Astrocyte of the cerebellum (primary cell): Measurements from ENCODE around the gene FLNA.

Experiments
- DNase-seq: peaks from one replicate; pipeline ENCODE4 v3.0.0-alpha.2; 2011; ENCODE audit warnings: low read depth
- H3K4me3 ChIP-seq: 2 replicates; pipeline ENCODE4 v1.5.1; 2011; ENCODE audit warnings: mild to moderate bottlenecking, low read depth, low read length, moderate library complexity
- CTCF ChIP-seq: IDR thresholded peaks from 2 replicates; pipeline ENCODE4 v1.5.1; 2012; ENCODE audit warnings: low read length, low read depth, moderate library complexity, mild to moderate bottlenecking; ENCODE audit errors: missing control alignments
- in situ Hi-C: cut with HindIII; loops from 2 replicates; pipeline ENCODE4 v1.10.0; 2017; ENCODE audit warnings: low sequenced_read_pairs

Gene FLNA

DNA sequence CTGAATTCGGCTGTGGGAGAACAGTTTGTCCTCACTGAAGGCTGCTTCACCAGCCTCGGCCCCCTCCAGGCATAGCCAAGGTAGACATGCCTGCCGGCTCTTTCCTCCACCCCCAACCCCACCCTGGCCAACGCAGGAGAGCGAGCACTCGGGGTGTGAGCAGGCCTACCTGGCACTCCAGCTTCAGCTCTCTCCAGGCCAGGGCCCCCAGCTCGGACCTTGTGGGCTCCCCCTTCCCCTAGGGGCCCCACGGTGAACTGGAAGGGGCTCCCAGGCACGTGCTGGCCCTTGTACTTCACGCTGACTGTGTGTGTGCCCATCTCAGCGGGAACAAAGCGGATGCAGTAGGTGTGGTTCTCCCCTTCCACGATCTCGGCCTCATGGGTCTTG is 22.4 kb downstream of the FLNA start:
- no peak overlapping the region for H3K4me3 ChIP-seq
- no peak for TF ChIP-seq CTCF
- in situ Hi-C loops, result no loop called here
- no peak for DNase-seq

DNA sequence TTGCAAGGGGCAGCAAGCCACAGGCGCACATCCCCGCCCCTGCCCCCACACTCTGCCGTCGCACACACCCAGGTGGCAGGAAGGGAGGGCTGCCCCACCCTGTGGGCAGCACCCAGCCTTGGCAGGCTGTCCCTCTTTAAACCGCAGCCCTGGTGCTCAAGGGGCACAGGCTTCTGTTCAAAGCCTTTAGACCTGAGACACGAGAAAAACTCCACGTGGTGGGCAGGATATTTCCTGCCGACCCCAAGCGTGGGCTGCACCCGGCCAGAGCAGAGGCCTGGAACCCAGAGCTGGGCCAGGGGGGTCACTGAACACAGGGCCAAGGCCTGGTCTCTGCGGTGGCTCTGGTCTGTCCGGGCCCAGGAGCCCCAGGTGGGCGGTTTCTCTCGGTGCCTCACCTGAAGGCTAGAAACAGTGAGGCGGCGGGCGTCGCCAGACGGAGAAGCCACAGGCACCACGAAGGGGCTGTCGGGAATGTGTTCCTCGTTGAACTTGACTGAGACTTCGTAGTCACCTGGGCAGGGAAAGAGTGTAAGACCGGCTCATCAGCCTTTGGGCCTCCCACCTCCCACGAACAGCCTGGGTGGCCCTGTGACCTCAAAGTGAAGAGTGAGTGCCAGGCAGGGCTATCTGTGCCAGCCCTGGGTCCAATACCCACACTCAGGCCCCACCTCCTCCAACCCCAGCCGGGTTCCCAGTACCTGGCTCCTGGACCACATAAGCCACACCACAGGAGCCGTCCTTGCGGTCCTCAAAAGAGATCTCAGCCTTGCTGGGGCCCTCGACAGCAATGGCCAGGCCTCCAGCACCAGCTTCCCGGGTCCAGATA is 23.0 kb downstream of the FLNA start:
- no peak for TF ChIP-seq CTCF
- in situ Hi-C loops, result no loop called here
- DNase-seq, result no peak
- H3K4me3 ChIP-seq, result no peak overlapping the region

GRCh38 chrX:154350429-154351182 is 23.8 kb downstream of the FLNA start:
- H3K4me3 ChIP-seq, result no peak overlapping the region
- no peak for TF ChIP-seq CTCF
- in situ Hi-C loops, result no loop called here
- no peak for DNase-seq

- no peak for DNase-seq
- no peak overlapping the region for H3K4me3 ChIP-seq
- in situ Hi-C loops, result no loop called here
- no peak for TF ChIP-seq CTCF
Measured at GRCh38 chrX:154349979-154350378, 24.5 kb downstream of the FLNA start.

DNA sequence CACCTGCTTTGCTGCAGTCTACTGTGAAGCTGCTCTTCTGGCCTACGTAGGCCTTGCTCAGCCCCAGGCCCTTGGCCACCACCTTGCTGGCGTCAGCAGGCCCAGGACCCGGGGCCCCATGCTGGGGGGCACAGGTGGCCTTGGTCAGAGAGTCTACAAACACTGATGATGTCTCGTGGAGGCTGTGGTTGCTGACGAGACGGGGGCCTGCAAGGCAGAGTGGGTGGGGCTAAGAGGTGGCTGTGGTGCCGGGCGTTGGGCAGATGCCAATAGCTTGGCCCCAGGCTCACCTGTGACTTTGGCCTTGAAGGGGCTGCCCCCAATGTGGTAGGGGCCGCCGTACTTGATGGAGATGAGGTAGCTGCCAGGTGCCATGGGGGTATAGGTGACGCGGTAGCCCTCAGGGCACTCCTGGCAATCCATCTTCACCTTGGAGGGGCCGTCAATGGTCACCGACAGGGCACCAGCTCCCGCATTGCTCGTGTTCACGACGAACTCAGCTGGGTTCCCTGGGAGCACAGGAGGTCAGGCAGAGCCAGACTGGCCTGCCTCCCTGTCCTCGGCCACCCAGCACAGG is 25.0 kb downstream of the FLNA start:
- no peak overlapping the region for H3K4me3 ChIP-seq
- no peak for DNase-seq
- in situ Hi-C loops, result no loop called here
- TF ChIP-seq CTCF, result no peak

DNA sequence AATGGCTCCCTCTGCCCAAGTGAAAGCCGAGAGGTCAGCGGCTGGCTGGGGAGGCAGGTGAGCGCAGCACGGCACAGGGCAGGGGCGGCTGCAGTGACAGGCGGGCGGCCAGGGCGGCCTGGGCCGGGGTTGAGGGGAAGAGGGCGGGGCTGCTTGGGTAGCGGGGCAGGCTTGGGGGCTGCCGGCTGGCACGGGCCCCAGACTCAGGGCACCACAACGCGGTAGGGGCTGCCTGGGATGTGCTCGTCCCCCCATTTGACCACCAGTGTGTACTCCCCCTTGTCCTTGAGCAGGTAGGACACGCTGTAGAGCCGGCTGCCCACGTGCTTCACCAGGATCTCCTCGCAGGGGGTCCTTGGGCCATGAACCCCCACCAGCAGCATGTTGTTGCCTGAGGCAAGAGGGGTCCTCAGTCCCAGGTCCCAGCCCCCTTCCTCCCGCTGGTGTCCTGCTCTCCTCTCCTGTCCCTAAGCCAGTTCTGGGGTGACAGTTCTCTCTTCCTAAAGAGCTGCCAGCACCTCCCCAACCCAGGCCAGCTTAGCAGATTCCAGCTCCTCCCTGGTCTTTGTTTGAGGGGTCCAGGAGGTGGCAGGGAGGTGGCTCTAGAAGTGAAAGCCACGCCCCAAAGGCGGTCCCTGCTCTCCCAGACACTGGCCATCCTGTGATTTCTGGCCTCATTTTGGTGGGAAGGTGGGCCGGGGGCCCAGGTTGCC is 25.6 kb downstream of the FLNA start:
- in situ Hi-C loops, result no loop called here
- no peak for TF ChIP-seq CTCF
- no peak for DNase-seq
- H3K4me3 ChIP-seq, result no peak overlapping the region
